ENCODE data around the gene PPP2R2C.

PPP2R2C gene

GRCh38 chr4:6493658-6494304, 21.4 kb upstream of the PPP2R2C start:
- DNase-seq = peak; percentile 16

GRCh38 chr4:6492861-6493657, 20.6 kb upstream of the PPP2R2C start:
- DNase-seq = no peak

- no peak for DNase-seq
Observed at GRCh38 chr4:6492027-6492590, 19.7 kb upstream of the PPP2R2C start.

GRCh38 chr4:6491235-6491634, 18.8 kb upstream of the PPP2R2C start:
- DNase-seq = no peak

- DNase-seq = no peak
Observed at GRCh38 chr4:6489927-6490326, 17.5 kb upstream of the PPP2R2C start.

- no peak for DNase-seq
Observed at GRCh38 chr4:6487466-6487865, 15.1 kb upstream of the PPP2R2C start.

- DNase-seq = no peak
Observed at GRCh38 chr4:6480534-6481088, 8.2 kb upstream of the PPP2R2C start.

GRCh38 chr4:6478546-6479220, 6.3 kb upstream of the PPP2R2C start:
- no peak for DNase-seq

- no peak for DNase-seq
Observed at GRCh38 chr4:6476893-6477292, 4.5 kb upstream of the PPP2R2C start.

GRCh38 chr4:6475492-6476020, 3.1 kb upstream of the PPP2R2C start:
- no peak for DNase-seq

GRCh38 chr4:6474705-6475457, 2.5 kb upstream of the PPP2R2C start:
- no peak for DNase-seq

- DNase-seq = no peak
Observed at GRCh38 chr4:6474053-6474568, 1.7 kb upstream of the PPP2R2C start.

- DNase-seq = no peak
Observed at GRCh38 chr4:6473264-6474052, 1.0 kb upstream of the PPP2R2C start.

- DNase-seq = no peak
Observed at GRCh38 chr4:6472008-6472386, 417 bp downstream of the PPP2R2C start.

- DNase-seq = peak; percentile 41
Observed at GRCh38 chr4:6471307-6472007, 957 bp downstream of the PPP2R2C start.

GRCh38 chr4:6470502-6471306, 1.7 kb downstream of the PPP2R2C start:
- peak; percentile 41 for DNase-seq

- no peak for DNase-seq
Observed at GRCh38 chr4:6469898-6470501, 2.4 kb downstream of the PPP2R2C start.

GRCh38 chr4:6469144-6469543, 3.3 kb downstream of the PPP2R2C start:
- no peak for DNase-seq

- DNase-seq = no peak
Observed at GRCh38 chr4:6468376-6468775, 4.0 kb downstream of the PPP2R2C start.

Measured in NCI-H146 (cell line).